T1000 (cell line): ENCODE data around the gene TAS2R8.
"Not testable (repeated sequence)": the region's sequence is repeated elsewhere in the genome, so short reads cannot be mapped to it uniquely, and the experiment has no call there.

ENCODE experiments used
- DNase-seq: peaks from one replicate; lab custom pipeline; 2025; ENCODE audit warnings: mixed read lengths; lab: John Stamatoyannopoulos, UW

The TAS2R8 gene

GRCh38 chr12:10807186-10807585, at the start of gene TAS2R8:
TAS2R8 (minus strand) TSS chr12:10807286; CDS start chr12:10806980, 306 bp downstream.
- no peak for DNase-seq

- no peak for DNase-seq
Observed at GRCh38 chr12:10855807-10856206, 48.7 kb upstream of the TAS2R8 start.

GRCh38 chr12:10853776-10854175, 46.7 kb upstream of the TAS2R8 start:
- DNase-seq = no peak

- DNase-seq = no peak
Observed at GRCh38 chr12:10851243-10851858, 44.3 kb upstream of the TAS2R8 start.

- DNase-seq = no peak
Observed at GRCh38 chr12:10849425-10849878, 42.4 kb upstream of the TAS2R8 start, which contains the start of gene PRR4. PRR4 (minus strand) TSS chr12:10849475; CDS start chr12:10849437, 38 bp downstream.

GRCh38 chr12:10847744-10848143, 40.7 kb upstream of the TAS2R8 start:
- DNase-seq = no peak

GRCh38 chr12:10842862-10843261, 35.8 kb upstream of the TAS2R8 start:
- no peak for DNase-seq

- no peak for DNase-seq
Observed at GRCh38 chr12:10838461-10838860, 31.4 kb upstream of the TAS2R8 start.

GRCh38 chr12:10829994-10830393, 22.9 kb upstream of the TAS2R8 start:
- DNase-seq = no peak

- no peak for DNase-seq
Observed at GRCh38 chr12:10826258-10826657, 19.2 kb upstream of the TAS2R8 start, which contains the start of gene TAS2R10. TAS2R10 (minus strand) TSS chr12:10826358; CDS start chr12:10826269, 89 bp downstream.

- no peak for DNase-seq
Observed at GRCh38 chr12:10824957-10825356, 17.9 kb upstream of the TAS2R8 start.

- DNase-seq = no peak
Observed at GRCh38 chr12:10811883-10812536, 4.9 kb upstream of the TAS2R8 start.

GRCh38 chr12:10810068-10810467, 3.0 kb upstream of the TAS2R8 start, which contains the start of gene TAS2R9:
TAS2R9 (minus strand) TSS chr12:10810168; CDS start chr12:10810075, 93 bp downstream.
- no peak for DNase-seq

- no peak for DNase-seq
Observed at GRCh38 chr12:10802587-10802986, 4.5 kb downstream of the TAS2R8 start, which contains the start of gene TAS2R7. TAS2R7 (minus strand) TSS chr12:10802627; CDS start chr12:10802570, 57 bp downstream.

- no peak for DNase-seq
Observed at GRCh38 chr12:10801741-10802140, 5.3 kb downstream of the TAS2R8 start.

- no peak for DNase-seq
Observed at GRCh38 chr12:10794222-10794621, 12.9 kb downstream of the TAS2R8 start.

- not testable (repeated sequence) for DNase-seq
Observed at GRCh38 chr12:10791769-10792168, 15.3 kb downstream of the TAS2R8 start.

- no peak for DNase-seq
Observed at GRCh38 chr12:10783252-10783651, 23.8 kb downstream of the TAS2R8 start.

- DNase-seq = no peak
Observed at GRCh38 chr12:10779103-10779502, 28.0 kb downstream of the TAS2R8 start.

GRCh38 chr12:10771132-10771733, 35.9 kb downstream of the TAS2R8 start:
- no peak for DNase-seq

GRCh38 chr12:10759657-10760056, 47.4 kb downstream of the TAS2R8 start:
- DNase-seq = no peak

GRCh38 chr12:10756194-10756593, 50.9 kb downstream of the TAS2R8 start:
- no peak for DNase-seq
